Activated T-cell treated with anti-CD3 and anti-CD28 coated beads, Interleukin-2, amount 50 U/mL, for 4 hours (primary cell): ENCODE results near the gene UBALD1. TPM values are rescaled to one million over a fixed set of nuclear protein-coding genes. Genes with fewer than 3 reads are reported as not detected.

Source experiments
- ATAC-seq, 2 donors: fragments of 200-7000 bp; cut with Tn5 transposase; one replicate each; pipeline ENCODE4 v1.10.0; 2021
- DNase-seq: peaks from one replicate; pipeline ENCODE4 v3.0.0-alpha.2; 2020
- H3K27me3 Mint-ChIP-seq: one replicate; pipeline ENCODE4 v1.8.0; 2021; ENCODE audit warnings: low read depth, mixed read lengths
- H3K36me3 Mint-ChIP-seq: one replicate; pipeline ENCODE4 v1.8.0; 2022; ENCODE audit warnings: mixed read lengths; ENCODE audit not compliant: insufficient read depth
- H3K4me1 Mint-ChIP-seq: one replicate; pipeline ENCODE4 v1.8.0; 2021; ENCODE audit warnings: low read depth, mixed read lengths
- H3K4me3 Mint-ChIP-seq: one replicate; pipeline ENCODE4 v1.8.0; 2021; ENCODE audit warnings: mild to moderate bottlenecking, moderate library complexity, mixed read lengths
- H3K9me3 Mint-ChIP-seq: one replicate; pipeline ENCODE4 v1.8.0; 2021; ENCODE audit warnings: mixed read lengths
- total RNA-seq, 3 donors: library from RNA; stranded (reverse); gene quantifications; one replicate each; pipeline ENCODE4 v1.2.1, GENCODE V29; 2021

The UBALD1 gene
- total RNA-seq, 3 donors from 2014 or later, result 22.5 to 27.2 (median 23.7) TPM

DNA sequence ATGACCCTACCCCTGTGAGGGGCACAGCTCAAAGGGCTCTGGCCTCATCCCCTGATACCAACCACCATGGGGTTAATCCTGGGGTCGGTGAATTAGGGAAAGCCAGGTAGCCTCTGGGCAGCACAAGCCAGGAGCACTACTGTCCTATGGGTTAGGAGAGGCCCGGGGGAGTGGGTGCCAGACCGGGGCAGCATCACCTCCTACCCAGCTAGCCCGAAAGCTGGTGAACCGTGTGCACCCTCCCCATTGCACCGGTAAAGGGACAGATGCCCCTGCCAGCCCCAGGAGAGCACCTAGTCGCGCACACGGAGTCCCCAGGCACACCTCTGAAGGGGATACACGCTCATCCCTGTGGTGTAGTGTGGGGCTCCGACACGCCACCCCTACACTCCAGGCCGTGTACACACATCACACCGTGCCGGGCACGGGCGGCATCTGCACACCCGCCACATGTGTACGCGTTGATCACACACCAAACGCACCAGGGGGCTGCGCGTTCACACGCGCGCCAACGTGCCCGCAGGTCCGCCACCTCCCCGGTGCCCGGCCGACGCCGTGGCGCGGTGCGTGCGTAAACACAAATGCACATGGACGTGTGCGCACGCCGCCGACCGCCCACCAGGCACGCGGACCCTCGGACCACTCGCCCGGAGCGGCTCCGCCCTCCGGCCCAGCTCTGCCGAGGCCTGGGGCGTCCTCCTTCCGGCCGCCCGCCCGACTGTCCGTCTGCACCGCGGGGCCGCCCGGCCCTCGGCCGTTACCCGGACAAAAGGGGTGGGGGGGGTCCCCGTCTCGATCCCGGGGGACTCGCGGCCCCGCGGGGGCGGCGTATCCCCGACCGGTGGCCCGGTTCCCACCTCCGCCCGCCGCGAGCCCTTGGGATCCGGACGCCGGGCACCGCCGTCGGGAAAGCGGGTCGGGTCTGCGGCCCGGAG lies 785 bp downstream of the UBALD1 start:
- ATAC-seq, result peak; percentile 4
- peak; percentile 20 for DNase-seq
- Mint-ChIP-seq H3K27me3 (no peaks in the 10 kb centered on the region), H3K9me3 (no peaks in the 10 kb centered on the region), H3K4me1 (peaks cover 27% of the 10 kb centered on the region), H3K36me3 (no peaks in the 10 kb centered on the region), H3K4me3 (peak overlapping the region; percentile 80)

DNA sequence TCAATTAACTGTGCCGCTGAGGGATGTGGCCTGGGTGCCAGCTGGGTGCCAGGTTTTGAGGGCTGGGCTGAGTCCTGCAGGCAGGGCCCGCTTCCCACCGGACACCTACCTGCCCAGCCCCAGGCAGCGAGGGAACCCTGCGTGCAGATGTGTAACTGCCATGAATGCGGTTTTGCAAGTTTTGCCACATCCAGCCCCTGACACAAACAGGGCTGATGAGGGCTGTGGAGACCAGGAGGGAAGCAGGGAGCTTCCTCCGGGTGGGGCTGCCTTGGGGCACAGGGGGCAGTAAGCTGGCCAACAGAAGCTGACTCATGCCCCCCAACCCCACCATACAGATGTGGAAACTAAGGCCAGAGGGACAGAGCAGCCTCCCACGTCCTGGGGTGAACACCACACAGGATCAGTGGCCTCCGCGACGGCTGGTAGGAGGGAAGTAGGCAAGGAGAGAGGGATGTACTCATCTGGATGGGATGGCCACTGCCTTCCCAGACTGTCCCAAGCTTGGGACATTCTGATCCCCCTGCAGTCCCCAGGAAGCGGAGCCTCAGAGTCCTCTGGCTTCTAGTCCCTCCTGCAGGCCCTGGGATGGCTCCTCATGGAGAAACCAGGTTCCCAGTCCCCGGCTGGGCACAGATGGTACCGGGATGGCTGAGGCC lies 1.6 kb downstream of the UBALD1 start:
- no peak for DNase-seq
- H3K9me3 Mint-ChIP-seq, result no peaks in the 10 kb centered on the region
- no peaks in the 10 kb centered on the region for H3K27me3 Mint-ChIP-seq
- H3K4me1 Mint-ChIP-seq, result peaks cover 27% of the 10 kb centered on the region
- no peaks in the 10 kb centered on the region for H3K36me3 Mint-ChIP-seq
- ATAC-seq, result no peak
- peak overlapping the region; percentile 80 for H3K4me3 Mint-ChIP-seq

DNA sequence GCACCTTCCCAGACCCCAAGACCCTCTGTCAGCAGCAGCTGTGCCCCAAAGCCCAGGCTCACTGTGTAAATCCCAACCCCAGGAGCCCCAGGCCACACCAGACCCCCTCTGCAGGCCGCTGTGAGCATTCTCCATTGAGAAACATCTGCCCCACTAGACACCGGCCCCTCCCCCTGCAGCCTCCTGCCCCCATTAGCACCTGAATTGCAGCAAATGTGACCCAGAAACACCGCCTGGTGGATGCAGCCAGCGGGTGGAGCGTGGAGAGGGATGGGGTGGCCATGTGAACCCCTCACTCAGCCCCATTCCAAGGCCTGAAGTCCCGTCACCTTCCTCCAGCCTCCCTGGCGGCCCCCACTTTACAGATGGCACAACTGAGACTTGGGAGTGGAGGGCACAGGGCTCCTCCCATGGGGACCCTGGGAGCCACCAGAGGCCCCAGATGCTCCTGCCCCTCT lies 2.2 kb downstream of the UBALD1 start:
- no peak for ATAC-seq
- Mint-ChIP-seq H3K36me3 (no peaks in the 10 kb centered on the region), H3K4me3 (peak overlapping the region; percentile 80), H3K4me1 (peaks cover 24% of the 10 kb centered on the region), H3K9me3 (no peaks in the 10 kb centered on the region), H3K27me3 (no peaks in the 10 kb centered on the region)
- DNase-seq, result no peak

DNA sequence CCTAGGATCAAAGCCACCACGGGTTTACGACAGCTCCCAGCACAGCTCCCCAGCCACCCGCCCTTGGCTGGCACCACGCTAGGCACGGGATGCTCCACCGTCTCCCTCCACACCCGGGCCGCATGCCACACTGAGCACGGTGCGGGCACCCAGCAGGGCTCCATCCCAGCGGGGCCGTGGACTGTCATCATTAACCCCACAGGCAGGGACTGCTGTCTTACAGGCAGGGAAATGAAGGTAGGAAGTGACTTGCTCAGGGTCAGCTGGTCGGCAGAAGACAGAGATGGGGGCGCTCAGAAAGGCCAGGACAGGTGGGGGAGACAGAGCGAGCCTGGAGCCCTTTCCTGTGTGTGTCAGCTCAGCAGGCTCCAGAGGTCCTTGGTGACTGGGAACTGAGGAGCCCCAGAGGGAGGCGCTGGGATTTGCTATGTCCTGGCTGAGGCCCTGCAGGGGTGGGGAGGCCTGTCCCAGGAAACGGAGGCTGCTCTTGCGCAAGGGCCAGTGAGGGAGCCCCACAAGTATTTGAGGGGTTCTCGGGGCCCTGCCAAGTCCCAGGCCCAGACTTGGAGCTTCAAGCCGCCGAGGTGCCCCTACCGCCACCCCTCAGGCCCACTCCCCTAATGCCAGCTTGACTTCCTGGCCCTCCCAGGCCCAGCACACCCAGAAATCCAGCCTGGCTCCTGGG lies 3.2 kb downstream of the UBALD1 start:
- no peak for ATAC-seq
- Mint-ChIP-seq H3K27me3 (no peaks in the 10 kb centered on the region), H3K4me3 (peak overlapping the region; percentile 40), H3K9me3 (no peaks in the 10 kb centered on the region), H3K36me3 (no peaks in the 10 kb centered on the region), H3K4me1 (peaks cover 20% of the 10 kb centered on the region)
- no peak for DNase-seq

DNA sequence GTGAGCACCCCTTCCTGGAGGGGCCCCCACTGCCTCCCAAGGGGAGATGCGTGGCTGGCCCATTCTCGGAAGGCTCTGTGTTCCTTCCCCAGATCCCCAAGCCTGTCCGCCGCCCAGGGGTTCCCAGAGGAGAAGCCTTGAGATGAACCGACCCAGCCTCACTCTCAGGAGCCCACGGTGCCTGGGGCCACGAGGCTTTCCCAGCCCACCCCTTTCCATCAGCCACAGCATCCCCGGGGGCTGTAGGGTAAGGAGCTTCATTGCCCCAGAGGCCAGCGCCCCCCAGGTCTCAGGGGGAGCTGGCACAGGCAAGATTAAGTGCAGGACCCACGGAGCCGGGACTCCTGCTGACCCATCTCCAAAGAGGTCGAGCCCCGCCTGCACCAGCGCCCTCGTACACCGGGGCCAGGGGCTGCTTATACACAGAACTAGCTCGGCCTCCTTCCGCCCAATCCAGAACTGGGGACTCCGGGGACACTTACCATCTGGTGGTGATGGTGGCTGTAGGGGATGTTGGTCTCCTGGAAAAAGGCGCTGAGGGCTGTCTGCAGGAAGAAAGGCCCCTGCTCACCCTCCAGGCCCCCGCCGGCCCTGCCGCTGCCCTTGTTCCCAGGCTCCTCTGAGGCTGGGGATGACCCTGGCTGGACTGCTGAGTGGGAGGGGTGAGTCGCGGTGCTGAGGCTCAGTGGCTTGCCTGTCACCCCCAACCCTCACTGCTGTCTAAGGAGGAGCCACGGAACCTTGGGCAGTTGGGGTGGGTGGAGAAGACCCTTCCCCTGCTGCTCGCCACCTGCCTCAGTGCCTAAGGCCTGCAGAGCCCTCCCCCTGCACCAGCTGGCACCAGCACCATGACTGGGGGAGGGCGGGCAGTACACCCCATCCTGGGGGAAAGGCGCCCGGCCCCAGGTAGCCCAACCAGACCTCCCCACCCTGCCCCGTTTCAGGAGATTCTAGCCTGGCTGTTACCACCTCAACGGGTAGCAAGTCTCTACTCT lies 4.4 kb downstream of the UBALD1 start:
- DNase-seq (no peak), ATAC-seq (no peak)
- no peaks in the 10 kb centered on the region for H3K36me3 Mint-ChIP-seq
- H3K27me3 Mint-ChIP-seq, result no peaks in the 10 kb centered on the region
- H3K9me3 Mint-ChIP-seq, result no peaks in the 10 kb centered on the region
- no peak overlapping the region for H3K4me3 Mint-ChIP-seq
- H3K4me1 Mint-ChIP-seq, result peaks cover 12% of the 10 kb centered on the region

DNA sequence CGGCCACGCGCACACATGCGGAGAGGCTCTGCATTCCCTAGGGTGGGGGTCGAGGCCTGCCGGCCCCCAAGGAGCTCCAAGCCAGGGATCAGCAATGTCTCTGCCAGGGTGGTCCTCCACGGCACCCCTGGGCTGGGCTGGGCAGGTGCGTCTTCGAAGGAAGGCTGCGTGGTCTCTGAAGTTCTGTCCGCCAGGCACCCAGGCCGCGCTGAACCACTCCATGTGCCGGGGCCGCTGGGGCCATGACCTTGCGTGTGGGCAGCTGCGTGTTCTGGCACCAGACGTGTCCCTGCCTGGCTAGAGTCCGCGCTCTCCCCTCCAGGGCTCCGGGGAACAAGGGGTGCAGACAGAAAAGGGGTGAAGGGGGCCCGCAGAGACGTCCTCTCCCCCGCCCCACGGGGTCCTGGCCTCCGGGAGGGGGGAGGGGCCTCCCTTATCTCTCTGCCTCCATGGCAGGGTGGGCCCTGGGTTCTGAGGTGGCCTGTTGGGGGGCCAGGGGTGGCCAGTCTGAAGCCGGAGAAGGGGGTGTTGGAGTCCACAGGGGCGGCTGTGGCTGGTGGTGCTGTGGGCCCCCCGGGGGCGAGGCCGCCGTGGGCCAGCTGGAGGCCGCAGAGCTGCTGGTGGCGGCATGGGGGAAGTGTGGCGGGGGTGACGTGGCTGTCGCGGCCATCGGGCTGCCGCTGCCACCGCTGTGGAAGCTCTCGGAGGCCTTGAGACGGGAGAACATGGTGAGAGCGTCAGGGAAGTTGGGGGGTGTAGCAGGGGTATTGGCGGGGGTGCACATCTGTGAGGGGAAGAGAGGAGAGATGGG lies 5.3 kb downstream of the UBALD1 start:
- Mint-ChIP-seq H3K36me3 (no peaks in the 10 kb centered on the region), H3K4me3 (no peak overlapping the region), H3K9me3 (no peaks in the 10 kb centered on the region), H3K27me3 (no peaks in the 10 kb centered on the region), H3K4me1 (peaks cover 12% of the 10 kb centered on the region)
- ATAC-seq (no peak), DNase-seq (no peak)

DNA sequence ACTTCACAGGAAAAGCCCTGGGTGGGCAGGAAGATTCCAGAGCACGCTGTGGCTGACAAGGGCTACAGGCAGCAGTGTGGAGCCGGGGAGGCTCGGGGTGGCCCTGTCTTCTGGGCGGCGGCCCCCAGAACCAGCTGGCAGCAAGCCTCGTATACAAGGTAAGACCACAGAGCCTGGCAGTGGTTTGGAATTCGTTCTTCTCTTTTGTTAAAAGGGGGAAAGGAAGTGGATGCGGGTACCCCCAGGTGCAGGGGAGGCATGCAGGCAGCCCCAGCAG lies 6.0 kb downstream of the UBALD1 start:
- H3K4me1 Mint-ChIP-seq, result peaks cover 12% of the 10 kb centered on the region
- no peak overlapping the region for H3K4me3 Mint-ChIP-seq
- ATAC-seq (no peak), DNase-seq (no peak)
- no peaks in the 10 kb centered on the region for H3K27me3 Mint-ChIP-seq
- no peaks in the 10 kb centered on the region for H3K36me3 Mint-ChIP-seq
- H3K9me3 Mint-ChIP-seq, result no peaks in the 10 kb centered on the region

DNA sequence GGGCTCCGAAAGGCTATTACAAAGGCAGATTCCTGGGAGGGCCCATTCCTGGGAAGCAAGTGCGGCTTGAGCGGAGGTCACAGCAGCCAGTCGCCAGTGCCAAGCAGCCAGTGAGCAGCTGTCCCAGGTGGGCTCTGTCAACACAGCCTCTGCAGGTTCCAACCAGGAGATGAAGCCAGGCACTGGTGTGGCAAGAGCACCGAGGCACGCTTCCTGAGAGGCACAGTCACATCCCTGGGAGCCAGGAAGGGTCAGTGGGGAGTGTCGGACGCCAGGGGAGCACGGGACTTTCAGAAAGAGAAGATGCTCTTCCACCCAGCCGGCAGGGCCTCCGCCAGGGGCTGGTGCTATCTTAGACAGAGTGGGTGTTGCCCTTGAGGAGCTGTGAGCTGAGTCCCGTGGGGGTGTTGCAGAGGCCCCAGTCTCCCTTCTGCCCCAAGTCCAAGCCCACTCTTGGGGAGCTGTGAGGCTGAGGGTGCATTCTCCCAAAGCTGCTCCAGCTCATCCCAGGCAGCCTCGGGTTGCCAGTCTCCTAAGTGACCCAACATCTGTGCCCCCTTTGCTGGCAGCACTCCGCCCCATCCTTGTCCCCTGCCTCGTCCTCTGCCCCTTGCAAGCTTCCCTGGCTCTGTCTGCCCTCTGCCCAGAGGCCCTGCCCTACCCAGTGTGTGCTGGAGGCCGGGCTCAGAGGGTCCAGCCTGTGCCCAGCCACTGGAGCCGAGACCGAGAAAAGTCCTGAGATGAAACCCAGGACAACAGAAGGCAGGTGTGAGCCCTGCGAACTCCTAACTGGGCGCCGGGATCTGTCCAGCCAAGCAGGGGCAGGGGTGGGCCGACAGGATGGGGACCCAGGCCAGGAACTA lies 6.6 kb downstream of the UBALD1 start:
- H3K4me3 Mint-ChIP-seq, result no peak overlapping the region
- H3K4me1 Mint-ChIP-seq, result peaks cover 9% of the 10 kb centered on the region
- no peaks in the 10 kb centered on the region for H3K36me3 Mint-ChIP-seq
- no peaks in the 10 kb centered on the region for H3K9me3 Mint-ChIP-seq
- no peaks in the 10 kb centered on the region for H3K27me3 Mint-ChIP-seq
- ATAC-seq (no peak), DNase-seq (no peak)

DNA sequence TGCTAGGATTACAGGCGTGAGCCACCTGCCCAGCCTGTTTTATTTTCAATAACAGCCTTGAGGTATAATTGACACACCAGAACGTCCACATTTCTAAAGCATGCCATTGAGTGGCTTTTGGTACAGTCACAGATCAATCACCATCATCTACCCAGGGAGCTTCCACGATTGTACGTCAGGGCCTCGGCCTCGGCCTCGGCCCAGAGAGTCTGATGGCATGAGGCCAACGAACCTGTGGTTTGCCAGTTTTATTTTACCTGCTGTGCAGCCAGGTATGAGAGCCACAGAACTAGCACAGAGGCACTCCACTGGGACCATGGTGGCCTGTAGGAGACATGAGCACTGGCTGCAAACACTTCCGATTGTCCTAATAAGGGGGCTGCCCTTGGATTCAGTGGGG lies 8.3 kb downstream of the UBALD1 start:
- Mint-ChIP-seq H3K4me3 (no peak overlapping the region), H3K36me3 (no peaks in the 10 kb centered on the region), H3K4me1 (peaks cover 1% of the 10 kb centered on the region), H3K27me3 (peaks cover 2% of the 10 kb centered on the region), H3K9me3 (no peaks in the 10 kb centered on the region)
- DNase-seq (no peak), ATAC-seq (no peak)

DNA sequence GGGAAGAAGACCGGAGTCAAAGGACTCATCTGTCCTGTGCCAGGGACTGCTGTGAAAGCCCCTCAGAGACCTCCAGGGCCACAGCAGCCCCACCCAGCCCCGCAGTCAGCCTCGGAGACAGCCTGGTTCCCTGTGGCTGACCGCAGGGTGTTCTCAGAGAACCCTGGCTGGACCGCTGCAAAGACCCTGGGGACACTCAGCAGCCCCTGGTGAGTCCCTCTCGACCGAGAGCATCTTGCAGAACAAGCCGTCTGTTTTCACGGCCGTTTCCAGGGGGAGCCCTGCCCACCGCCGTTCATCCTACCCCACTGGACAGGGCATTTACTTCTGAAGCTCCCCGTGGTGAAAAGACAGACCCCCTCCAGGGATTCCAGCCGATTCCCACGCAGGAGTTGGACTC lies 10.3 kb downstream of the UBALD1 start:
- Mint-ChIP-seq H3K9me3 (no peaks in the 10 kb centered on the region), H3K4me3 (no peak overlapping the region)
- DNase-seq, result no peak

DNA sequence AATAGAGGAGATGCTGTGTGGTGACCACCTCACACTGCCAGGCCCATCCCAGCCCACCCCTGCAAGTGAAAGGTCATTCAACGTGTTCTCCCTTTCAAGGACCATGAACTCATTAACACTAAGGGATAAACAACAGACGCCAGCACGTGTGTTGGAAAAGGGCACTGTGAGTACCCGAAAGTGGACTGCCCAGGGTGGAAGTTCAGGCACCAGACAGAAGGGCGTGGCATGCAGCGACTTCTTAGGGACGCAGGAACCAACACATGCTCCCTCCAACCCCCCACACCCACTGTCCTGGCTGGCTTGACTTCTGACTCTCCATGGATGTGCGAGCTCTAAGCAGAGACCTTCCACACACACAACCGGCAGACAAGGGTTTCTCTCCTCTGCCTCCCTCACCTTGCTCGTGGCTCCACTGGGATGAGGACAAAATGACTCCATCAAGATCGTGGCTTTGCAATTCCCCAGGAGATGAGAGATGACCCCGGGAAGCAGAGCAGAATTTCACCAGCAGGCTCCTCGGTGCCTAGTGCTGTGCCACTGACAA lies 11.0 kb downstream of the UBALD1 start:
- ATAC-seq (no peak), DNase-seq (no peak)
- Mint-ChIP-seq H3K4me1 (no peaks in the 10 kb centered on the region), H3K36me3 (no peaks in the 10 kb centered on the region), H3K27me3 (peaks cover 3% of the 10 kb centered on the region), H3K4me3 (no peak overlapping the region), H3K9me3 (no peaks in the 10 kb centered on the region)

More for the DNA sequence above, 10.3 kb downstream of the UBALD1 start:
- ATAC-seq, result no peak
- Mint-ChIP-seq H3K36me3 (no peaks in the 10 kb centered on the region), H3K27me3 (peaks cover 3% of the 10 kb centered on the region), H3K4me1 (no peaks in the 10 kb centered on the region)

DNA sequence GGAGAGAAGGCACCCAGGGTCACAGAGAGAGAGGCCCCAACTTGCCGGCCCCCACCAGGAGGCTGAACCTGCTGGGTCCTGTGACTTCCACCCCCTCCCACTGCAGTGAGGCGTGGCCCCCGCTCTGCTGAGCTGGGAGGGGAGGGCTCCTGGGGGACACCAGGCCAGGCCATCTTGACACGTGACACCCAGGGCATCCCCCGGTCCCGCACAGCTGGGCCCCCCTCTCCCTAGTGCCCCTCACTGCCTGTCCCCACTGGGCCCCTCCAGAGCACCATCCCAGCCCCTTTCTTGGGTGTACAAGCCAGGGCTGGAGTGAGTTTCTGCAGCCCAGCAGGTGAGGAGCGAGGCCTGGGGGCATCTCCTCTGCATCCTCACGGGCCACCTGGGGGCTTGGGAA lies 12.4 kb downstream of the UBALD1 start:
- peaks cover 3% of the 10 kb centered on the region for H3K27me3 Mint-ChIP-seq
- H3K36me3 Mint-ChIP-seq, result no peaks in the 10 kb centered on the region
- no peaks in the 10 kb centered on the region for H3K4me1 Mint-ChIP-seq
- H3K4me3 Mint-ChIP-seq, result no peak overlapping the region
- no peak for ATAC-seq
- DNase-seq, result no peak
- H3K9me3 Mint-ChIP-seq, result no peaks in the 10 kb centered on the region
